Stimulated activated naive CD8-positive, alpha-beta T cell treated with anti-CD3 and anti-CD28 coated beads, Interleukin-15, amount 100 ng/mL, for 72 hours (primary cell): ENCODE measurements around the gene ITGA2B.
"Not testable (repeated sequence)": the region's sequence is repeated elsewhere in the genome, so short reads cannot be mapped to it uniquely, and the experiment has no call there.

Experiments used
- ATAC-seq: fragments of 150-1000 bp; cut with Tn5 transposase; 2 replicates; pipeline ENCODE4 v1.10.0; 2021; ENCODE audit warnings: mild to moderate bottlenecking, moderate library complexity
- DNase-seq, 2 donors: peaks; one replicate each; pipeline ENCODE4 v3.0.0; 2021 to 2022
- H3K27ac Mint-ChIP-seq, 2 donors: one replicate each; pipeline ENCODE4 v1.8.0; 2022; ENCODE audit warnings: mild to moderate bottlenecking in 2 of 2, mixed read lengths in 2 of 2, moderate library complexity in 2 of 2
- H3K27me3 Mint-ChIP-seq: one replicate; pipeline ENCODE4 v1.8.0; 2022; ENCODE audit warnings: mixed read lengths
- H3K4me1 Mint-ChIP-seq: one replicate; pipeline ENCODE4 v1.8.0; 2022; ENCODE audit warnings: mild to moderate bottlenecking, mixed read lengths
- H3K4me3 Mint-ChIP-seq, 2 donors: one replicate each; pipeline ENCODE4 v1.8.0; 2022; ENCODE audit warnings: mild to moderate bottlenecking in 2 of 2, mixed read lengths in 2 of 2, moderate library complexity in 1 of 2
- H3K9me3 Mint-ChIP-seq, 2 donors: one replicate each; pipeline ENCODE4 v1.8.0; 2022; ENCODE audit warnings: mixed read lengths in 2 of 2

ITGA2B gene

GRCh38 chr17:44398692-44399691, 9.5 kb upstream of the ITGA2B start:
- H3K27ac Mint-ChIP-seq, result peak overlapping the region in 1 of 2 donors; percentile 90
- no peaks in the 10 kb centered on the region for H3K9me3 Mint-ChIP-seq
- no peak overlapping the region for H3K4me3 Mint-ChIP-seq
- H3K4me1 Mint-ChIP-seq, result no peaks in the 10 kb centered on the region
- no peaks in the 10 kb centered on the region for H3K27me3 Mint-ChIP-seq
- DNase-seq (no peak), ATAC-seq (no peak)

GRCh38 chr17:44397479-44398440, 8.3 kb upstream of the ITGA2B start:
- ATAC-seq, result no peak
- no peaks in the 10 kb centered on the region for H3K27me3 Mint-ChIP-seq
- DNase-seq, result peak in 1 of 2 donors; percentile 6
- peak overlapping the region in 1 of 2 donors; percentile 67 for H3K27ac Mint-ChIP-seq
- H3K9me3 Mint-ChIP-seq, result no peaks in the 10 kb centered on the region
- peaks cover 8% of the 10 kb centered on the region for H3K4me1 Mint-ChIP-seq
- H3K4me3 Mint-ChIP-seq, result no peak overlapping the region

- Mint-ChIP-seq H3K4me3 (no peak overlapping the region), H3K27ac (peak overlapping the region in 1 of 2 donors; percentile 84), H3K27me3 (no peaks in the 10 kb centered on the region)
Observed at GRCh38 chr17:44396946-44397345, 7.5 kb upstream of the ITGA2B start.

GRCh38 chr17:44394833-44395232, 5.4 kb upstream of the ITGA2B start:
- ATAC-seq, result no peak
- no peak overlapping the region for H3K27ac Mint-ChIP-seq

More at GRCh38 chr17:44396946-44397345, 7.5 kb upstream of the ITGA2B start:
- ATAC-seq, result no peak
- Mint-ChIP-seq H3K4me1 (peaks cover 8% of the 10 kb centered on the region), H3K9me3 (no peaks in the 10 kb centered on the region)
- peak in 1 of 2 donors; percentile 3 for DNase-seq

GRCh38 chr17:44394112-44394511, 4.7 kb upstream of the ITGA2B start:
- peak in 1 of 2 donors; percentile 6 for DNase-seq
- H3K27ac Mint-ChIP-seq, H3K4me3 Mint-ChIP-seq, ATAC-seq, H3K9me3 Mint-ChIP-seq: not testable (repeated sequence)
- Mint-ChIP-seq H3K27me3 (peaks cover 12% of the 10 kb centered on the region), H3K4me1 (peaks cover 17% of the 10 kb centered on the region)

More at GRCh38 chr17:44394833-44395232, 5.4 kb upstream of the ITGA2B start:
- Mint-ChIP-seq H3K9me3 (peaks cover 0 to 1% of the 10 kb centered on the region in 2 donors), H3K4me3 (no peak overlapping the region), H3K4me1 (peaks cover 10% of the 10 kb centered on the region), H3K27me3 (peaks cover 5% of the 10 kb centered on the region)
- no peak for DNase-seq

GRCh38 chr17:44390250-44390870, 911 bp upstream of the ITGA2B start:
- H3K27ac Mint-ChIP-seq, result no peak overlapping the region
- peaks cover 23% of the 10 kb centered on the region for H3K27me3 Mint-ChIP-seq
- peaks cover 4 to 9% of the 10 kb centered on the region in 2 donors for H3K9me3 Mint-ChIP-seq
- DNase-seq (no peak), ATAC-seq (no peak)
- H3K4me1 Mint-ChIP-seq, result peaks cover 27% of the 10 kb centered on the region
- H3K4me3 Mint-ChIP-seq, result no peak overlapping the region

GRCh38 chr17:44389723-44390202, 314 bp upstream of the ITGA2B start:
- DNase-seq, result no peak
- peaks cover 25% of the 10 kb centered on the region for H3K27me3 Mint-ChIP-seq
- ATAC-seq, result no peak
- H3K4me1 Mint-ChIP-seq, result peaks cover 32% of the 10 kb centered on the region
- H3K9me3 Mint-ChIP-seq, result peaks cover 4 to 9% of the 10 kb centered on the region in 2 donors
- H3K4me3 Mint-ChIP-seq, result no peak overlapping the region
- no peak overlapping the region for H3K27ac Mint-ChIP-seq

GRCh38 chr17:44387804-44388203, 1.6 kb downstream of the ITGA2B start:
- H3K27ac Mint-ChIP-seq, result no peak overlapping the region
- no peak for DNase-seq

GRCh38 chr17:44386182-44386525, 3.3 kb downstream of the ITGA2B start:
- H3K9me3 Mint-ChIP-seq, result peaks cover 4 to 9% of the 10 kb centered on the region in 2 donors
- peak overlapping the region; percentile 81 to 82 for H3K4me3 Mint-ChIP-seq
- peaks cover 28% of the 10 kb centered on the region for H3K4me1 Mint-ChIP-seq
- DNase-seq (no peak), ATAC-seq (no peak)
- H3K27me3 Mint-ChIP-seq, result peaks cover 51% of the 10 kb centered on the region
- no peak overlapping the region for H3K27ac Mint-ChIP-seq

More at GRCh38 chr17:44387804-44388203, 1.6 kb downstream of the ITGA2B start:
- peaks cover 45% of the 10 kb centered on the region for H3K27me3 Mint-ChIP-seq
- no peak for ATAC-seq
- H3K4me1 Mint-ChIP-seq, result peaks cover 28% of the 10 kb centered on the region
- H3K9me3 Mint-ChIP-seq, result peaks cover 4 to 9% of the 10 kb centered on the region in 2 donors
- H3K4me3 Mint-ChIP-seq, result no peak overlapping the region

- ATAC-seq (peak; percentile 90), DNase-seq (peak; percentile 81 to 84)
- Mint-ChIP-seq H3K27ac (peak overlapping the region in 1 of 2 donors; percentile 38), H3K4me3 (peak overlapping the region; percentile 81 to 82), H3K4me1 (peaks cover 28% of the 10 kb centered on the region), H3K9me3 (peaks cover 4 to 9% of the 10 kb centered on the region in 2 donors), H3K27me3 (peaks cover 51% of the 10 kb centered on the region)
Observed at GRCh38 chr17:44385287-44386181, 3.9 kb downstream of the ITGA2B start.

GRCh38 chr17:44384823-44385286, 4.6 kb downstream of the ITGA2B start:
- no peak for DNase-seq
- H3K27me3 Mint-ChIP-seq, result peaks cover 46% of the 10 kb centered on the region

GRCh38 chr17:44384281-44384822, 5.1 kb downstream of the ITGA2B start:
- peak overlapping the region; percentile 30 to 81 for H3K4me3 Mint-ChIP-seq
- H3K27me3 Mint-ChIP-seq, result peaks cover 41% of the 10 kb centered on the region
- H3K27ac Mint-ChIP-seq, result no peak overlapping the region
- ATAC-seq (no peak), DNase-seq (no peak)
- peaks cover 22% of the 10 kb centered on the region for H3K4me1 Mint-ChIP-seq
- peaks cover under 1 to 3% of the 10 kb centered on the region in 2 donors for H3K9me3 Mint-ChIP-seq

More at GRCh38 chr17:44384823-44385286, 4.6 kb downstream of the ITGA2B start:
- peak overlapping the region; percentile 81 to 82 for H3K4me3 Mint-ChIP-seq
- peak; percentile 45 for ATAC-seq
- H3K27ac Mint-ChIP-seq, result peak overlapping the region in 1 of 2 donors; percentile 38
- peaks cover 4 to 8% of the 10 kb centered on the region in 2 donors for H3K9me3 Mint-ChIP-seq
- peaks cover 27% of the 10 kb centered on the region for H3K4me1 Mint-ChIP-seq

GRCh38 chr17:44383861-44384260, 5.6 kb downstream of the ITGA2B start:
- Mint-ChIP-seq H3K27me3 (peaks cover 36% of the 10 kb centered on the region), H3K4me1 (peaks cover 19% of the 10 kb centered on the region), H3K4me3 (no peak overlapping the region), H3K9me3 (no peaks in the 10 kb centered on the region), H3K27ac (no peak overlapping the region)
- DNase-seq (no peak), ATAC-seq (no peak)
